Thoracic aorta (tissue), 2 donors: ENCODE measurements around the gene SCAMP4. TPM values are rescaled to one million over a fixed set of nuclear protein-coding genes. Genes with fewer than 3 reads are reported as not detected.

ENCODE experiments used
- ATAC-seq: fragments of 150-250 bp; one replicate; pipeline ENCODE4 v1.8.0; 2017; ENCODE audit warnings: low read depth; ENCODE audit not compliant: insufficient number of reproducible peaks, low FRiP score
- DNase-seq: peaks from one replicate; pipeline ENCODE4 v3.0.0-alpha.2; 2020; ENCODE audit warnings: low spot score
- H3K27ac ChIP-seq, 2 donors: fragments of 200-600 bp; sonication (generic); 1 replicate in 1 of 2; 2 replicates in 1 of 2; pipeline ENCODE4 v1.5.1; 2016; ENCODE audit warnings: mild to moderate bottlenecking in 2 of 2, moderate library complexity in 2 of 2
- H3K27me3 ChIP-seq: fragments of 200-600 bp; sonication (generic); replicated peaks from 2 replicates; pipeline ENCODE4 v1.6.0; 2016; ENCODE audit warnings: mild to moderate bottlenecking; ENCODE audit not compliant: insufficient read depth
- H3K36me3 ChIP-seq: fragments of 200-600 bp; sonication (generic); one replicate; pipeline ENCODE4 v1.5.1; 2016
- H3K4me1 ChIP-seq, 2 donors: fragments of 200-600 bp; sonication (generic); 1 replicate in 1 of 2; 2 replicates in 1 of 2; pipeline versions ENCODE4 v1.5.1 to v1.6.0; 2016; ENCODE audit warnings: low read depth in 2 of 2, mild to moderate bottlenecking in 1 of 2; ENCODE audit not compliant: control insufficient read depth in 1 of 2
- H3K4me3 ChIP-seq: fragments of 200-600 bp; sonication (generic); 2 replicates; pipeline ENCODE4 v1.5.1; 2016; ENCODE audit warnings: mild to moderate bottlenecking
- H3K9me3 ChIP-seq: fragments of 200-600 bp; sonication (generic); 2 replicates; pipeline ENCODE4 v1.5.1; 2016
- total RNA-seq, 2 donors: library from RNA; depleted of rRNA; stranded (reverse); fragments of >200 nt; gene quantifications; one replicate each; pipeline versions ENCODE4 v1.1.0 to v1.2.3, GENCODE V29; 2016
- TF ChIP-seq, protein P1 (sequence below): fragments of 200-600 bp; sonication (generic); IDR thresholded peaks from one replicate; pipeline ENCODE4 v1.5.1; 2019; ENCODE audit warnings: antibody characterized with exemption

SCAMP4 gene
- total RNA-seq, 2 donors from 2014 or later = 44.1 to 73.7 TPM

DNA sequence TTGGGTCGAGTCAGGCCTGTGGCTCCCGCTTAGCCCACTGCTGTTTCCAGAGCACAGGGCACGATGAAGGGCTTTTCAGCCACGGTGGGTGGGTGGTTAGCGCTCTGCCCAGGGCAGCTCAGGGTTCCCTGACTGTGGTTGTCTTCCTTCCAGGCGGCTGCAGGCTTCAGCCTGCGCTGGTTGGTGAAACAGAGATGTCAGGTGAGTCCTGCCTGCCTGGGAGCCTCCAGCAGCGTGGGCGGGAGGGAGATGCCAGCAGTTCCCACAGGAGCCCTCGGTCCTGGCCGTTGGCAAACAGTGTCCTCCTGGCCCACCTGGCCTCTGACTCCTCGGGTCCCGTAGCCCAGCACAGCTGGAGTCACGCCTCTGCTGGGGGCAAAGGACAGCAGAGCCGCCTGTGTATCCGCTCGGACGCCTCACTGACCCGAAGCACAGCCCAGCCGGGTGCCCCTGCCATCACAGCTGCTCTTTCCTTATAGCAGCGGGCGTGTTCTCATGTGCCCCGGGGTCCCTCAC lies 9.7 kb downstream of the SCAMP4 start:
- Histone ChIP-seq H3K9me3 (no peaks in the 10 kb centered on the region), H3K4me3 (no peak overlapping the region), H3K4me1 (no peaks in the 10 kb centered on the region), H3K27me3 (no peaks in the 10 kb centered on the region), H3K27ac (no peak overlapping the region), H3K36me3 (peaks cover 28% of the 10 kb centered on the region)
- ATAC-seq (no peak), DNase-seq (no peak)
- TF ChIP-seq, protein P1, sequence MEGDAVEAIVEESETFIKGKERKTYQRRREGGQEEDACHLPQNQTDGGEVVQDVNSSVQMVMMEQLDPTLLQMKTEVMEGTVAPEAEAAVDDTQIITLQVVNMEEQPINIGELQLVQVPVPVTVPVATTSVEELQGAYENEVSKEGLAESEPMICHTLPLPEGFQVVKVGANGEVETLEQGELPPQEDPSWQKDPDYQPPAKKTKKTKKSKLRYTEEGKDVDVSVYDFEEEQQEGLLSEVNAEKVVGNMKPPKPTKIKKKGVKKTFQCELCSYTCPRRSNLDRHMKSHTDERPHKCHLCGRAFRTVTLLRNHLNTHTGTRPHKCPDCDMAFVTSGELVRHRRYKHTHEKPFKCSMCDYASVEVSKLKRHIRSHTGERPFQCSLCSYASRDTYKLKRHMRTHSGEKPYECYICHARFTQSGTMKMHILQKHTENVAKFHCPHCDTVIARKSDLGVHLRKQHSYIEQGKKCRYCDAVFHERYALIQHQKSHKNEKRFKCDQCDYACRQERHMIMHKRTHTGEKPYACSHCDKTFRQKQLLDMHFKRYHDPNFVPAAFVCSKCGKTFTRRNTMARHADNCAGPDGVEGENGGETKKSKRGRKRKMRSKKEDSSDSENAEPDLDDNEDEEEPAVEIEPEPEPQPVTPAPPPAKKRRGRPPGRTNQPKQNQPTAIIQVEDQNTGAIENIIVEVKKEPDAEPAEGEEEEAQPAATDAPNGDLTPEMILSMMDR = no peak

DNA sequence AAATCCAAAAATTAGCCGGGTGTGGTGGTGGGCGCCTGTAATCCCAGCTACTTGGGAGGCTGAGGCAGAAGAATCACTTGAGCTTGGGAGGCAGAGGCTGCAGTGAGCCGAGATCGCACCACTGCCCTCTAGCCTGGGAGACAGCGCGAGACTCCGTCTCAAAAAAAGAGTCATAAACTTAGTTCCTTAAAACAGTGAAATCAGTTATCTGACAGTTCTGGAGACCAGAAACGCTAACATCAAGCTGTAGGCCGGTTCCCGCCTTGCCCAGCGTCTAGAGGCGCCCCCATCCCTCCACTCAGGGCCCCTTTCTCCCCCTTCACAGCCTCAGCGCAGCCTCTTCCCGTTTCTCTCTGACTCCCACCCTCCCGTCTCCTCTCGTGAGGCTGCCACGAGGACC lies 11.9 kb downstream of the SCAMP4 start:
- TF ChIP-seq, protein P1 = no peak
- H3K27me3 ChIP-seq = no peaks in the 10 kb centered on the region
- no peak for DNase-seq
- H3K9me3 ChIP-seq = no peaks in the 10 kb centered on the region
- H3K27ac ChIP-seq = no peak overlapping the region
- no peak overlapping the region for H3K4me3 ChIP-seq
- H3K4me1 ChIP-seq = no peaks in the 10 kb centered on the region
- H3K36me3 ChIP-seq = peaks cover 42% of the 10 kb centered on the region
- ATAC-seq = no peak

DNA sequence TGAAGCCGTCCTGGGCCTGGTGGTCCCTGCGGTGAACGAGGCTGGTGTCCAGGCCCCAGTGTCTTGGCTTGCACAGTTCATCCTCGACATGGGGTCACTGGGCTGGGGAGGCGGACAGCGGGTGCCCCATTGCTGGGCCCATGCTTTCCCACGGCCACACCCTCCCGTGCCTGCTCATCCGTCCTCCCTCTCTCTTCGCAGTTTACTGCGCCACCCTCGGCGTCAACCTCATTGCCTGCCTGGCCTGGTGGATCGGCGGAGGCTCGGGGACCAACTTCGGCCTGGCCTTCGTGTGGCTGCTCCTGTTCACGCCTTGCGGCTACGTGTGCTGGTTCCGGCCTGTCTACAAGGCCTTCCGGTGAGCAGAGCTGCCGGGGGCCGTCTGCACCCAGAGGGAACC lies 12.7 kb downstream of the SCAMP4 start:
- no peak for ATAC-seq
- no peak for DNase-seq
- peaks cover 39% of the 10 kb centered on the region for H3K36me3 ChIP-seq

DNA sequence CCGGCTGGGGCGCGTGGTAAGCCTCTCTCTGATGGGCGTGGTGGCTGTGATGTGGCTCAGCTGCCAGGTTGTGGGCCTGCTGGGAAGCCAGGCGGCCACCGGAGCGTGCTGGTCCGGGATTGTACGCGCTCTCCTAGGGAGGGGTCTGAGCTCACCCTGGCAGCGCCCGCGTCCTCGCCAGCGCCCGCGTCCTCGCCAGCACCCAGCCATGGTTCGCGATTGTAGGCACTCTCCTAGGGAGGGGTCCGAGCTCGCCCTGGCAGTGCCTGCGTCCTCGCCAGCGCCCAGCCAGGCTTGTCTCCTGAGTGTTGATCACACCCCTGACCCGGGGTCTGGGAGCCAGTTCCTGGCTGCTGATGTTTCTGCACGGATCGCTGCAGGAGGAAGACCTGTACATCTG lies 13.8 kb downstream of the SCAMP4 start:
- H3K27ac ChIP-seq = no peak overlapping the region
- no peak overlapping the region for H3K4me3 ChIP-seq
- TF ChIP-seq, protein P1 = no peak
- peaks cover 35% of the 10 kb centered on the region for H3K36me3 ChIP-seq
- H3K4me1 ChIP-seq = no peaks in the 10 kb centered on the region
- ATAC-seq (no peak), DNase-seq (no peak)
- H3K9me3 ChIP-seq = no peaks in the 10 kb centered on the region
- no peaks in the 10 kb centered on the region for H3K27me3 ChIP-seq

More for the DNA sequence above, 12.7 kb downstream of the SCAMP4 start:
- Histone ChIP-seq H3K4me1 (no peaks in the 10 kb centered on the region), H3K9me3 (no peaks in the 10 kb centered on the region), H3K4me3 (no peak overlapping the region), H3K27ac (no peak overlapping the region), H3K27me3 (no peaks in the 10 kb centered on the region)
- TF ChIP-seq, protein P1 = no peak

DNA sequence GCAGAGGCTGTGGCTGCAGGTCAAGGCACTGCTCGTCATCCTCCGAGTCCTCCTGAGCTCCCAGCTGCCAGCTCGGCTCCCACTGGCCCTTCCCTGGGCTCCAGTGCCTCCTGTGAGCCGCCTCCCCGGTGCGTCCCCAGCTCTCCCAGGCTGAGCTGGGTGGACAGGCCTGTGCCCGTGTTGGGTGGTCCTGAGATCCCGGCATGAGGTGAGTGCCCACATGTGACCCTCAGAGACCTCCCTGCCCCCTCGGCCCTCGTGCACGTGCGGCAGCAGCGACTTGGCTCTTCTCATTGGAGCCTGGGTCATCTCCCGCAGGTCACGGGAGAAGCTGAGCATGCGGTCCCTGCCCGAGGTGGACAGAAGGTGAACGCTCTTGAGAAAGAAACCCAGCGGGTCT lies 15.4 kb downstream of the SCAMP4 start:
- ATAC-seq (no peak), DNase-seq (no peak)
- no peaks in the 10 kb centered on the region for H3K27me3 ChIP-seq
- no peaks in the 10 kb centered on the region for H3K4me1 ChIP-seq
- no peaks in the 10 kb centered on the region for H3K9me3 ChIP-seq
- H3K27ac ChIP-seq = no peak overlapping the region
- no peak overlapping the region for H3K4me3 ChIP-seq
- H3K36me3 ChIP-seq = peaks cover 42% of the 10 kb centered on the region
- TF ChIP-seq, protein P1 = no peak
